Naive thymus-derived CD8-positive, alpha-beta T cell (primary cell): ENCODE data around the gene STEAP3. TPM values are rescaled to one million over a fixed set of nuclear protein-coding genes. Genes with fewer than 3 reads are reported as not detected.

ENCODE experiments used
- ATAC-seq, 2 donors: fragments of 150-1000 bp; cut with Tn5 transposase in 1 of 2; sonication (Bioruptor Pico), chemical (Tn5 transposase) in 1 of 2; 1 replicate in 1 of 2; 2 replicates in 1 of 2; pipeline ENCODE4 v1.10.0; 2021; ENCODE audit warnings: mild to moderate bottlenecking in 2 of 2, moderate library complexity in 2 of 2
- POLR2A ChIA-PET: fragments of 350-600 bp; sonication (Branson Sonifier 250); formaldehyde crosslinking; loops from one replicate; lab custom pipeline; 2021; ENCODE audit warnings: antibody characterized with exemption; lab: Charles Lee
- DNase-seq, 10 donors: peaks; one replicate each; pipeline versions ENCODE4 v3.0.0 to v3.0.0-alpha.2; 2020 to 2022
- H3K27ac Mint-ChIP-seq, 10 donors: one replicate each; pipeline ENCODE4 v1.8.0; 2020 to 2022; ENCODE audit warnings: mild to moderate bottlenecking in 10 of 10, mixed read lengths in 10 of 10, moderate library complexity in 4 of 10, inconsistent platforms in 1 of 10
- H3K27me3 Mint-ChIP-seq, 5 donors: one replicate each; pipeline ENCODE4 v1.8.0; 2021 to 2022; ENCODE audit warnings: mixed read lengths in 5 of 5
- H3K36me3 Mint-ChIP-seq, 3 donors: one replicate each; pipeline ENCODE4 v1.8.0; 2020 to 2022; ENCODE audit warnings: mixed read lengths in 3 of 3, mild to moderate bottlenecking in 2 of 3, inconsistent platforms in 1 of 3
- H3K4me1 Mint-ChIP-seq, 4 donors: one replicate each; pipeline ENCODE4 v1.8.0; 2021 to 2022; ENCODE audit warnings: mixed read lengths in 4 of 4
- H3K4me3 Mint-ChIP-seq, 10 donors: one replicate each; pipeline ENCODE4 v1.8.0; 2020 to 2022; ENCODE audit warnings: mild to moderate bottlenecking in 10 of 10, mixed read lengths in 10 of 10, moderate library complexity in 6 of 10, inconsistent platforms in 1 of 10
- H3K9me3 Mint-ChIP-seq, 9 donors: one replicate each; pipeline ENCODE4 v1.8.0; 2020 to 2022; ENCODE audit warnings: mixed read lengths in 9 of 9, mild to moderate bottlenecking in 3 of 9, inconsistent platforms in 1 of 9, moderate library complexity in 1 of 9
- polyA plus RNA-seq, 3 donors: library from polyadenylated mRNA; unstranded; fragments of 300-500 nt; fragmentation: Illumina TruSeq; gene quantifications; one replicate each; pipeline ENCODE4 v1.2.3, GENCODE V29; 2021
- total RNA-seq, 8 experiments: library from RNA in 2 of 8; stranded (reverse) in 2 of 8; gene quantifications; one replicate each; pipeline ENCODE4 v1.2.3 and lab custom pipeline; 2021 to 2026

Gene STEAP3
- total and polyA plus RNA-seq, 5 experiments from 2014 or later, result 0.24 TPM; not detected in 4

- Mint-ChIP-seq H3K9me3 (no peaks in the 10 kb centered on the region), H3K27me3 (peaks cover 13 to 70% (median 35%) of the 10 kb centered on the region in 5 donors), H3K36me3 (no peaks in the 10 kb centered on the region), H3K4me1 (peaks cover 0 to 12% (median 4%) of the 10 kb centered on the region in 4 donors), H3K4me3 (no peak overlapping the region), H3K27ac (no peak overlapping the region)
- POLR2A ChIA-PET, result no interaction called here
- ATAC-seq, result no peak
- no peak for DNase-seq
These were observed 2.0 kb upstream of the STEAP3 start for GRCh38 chr2:119221609-119222008.

- no peak for DNase-seq
- peaks cover 0 to 12% (median 4%) of the 10 kb centered on the region in 4 donors for H3K4me1 Mint-ChIP-seq
- ATAC-seq, result no peak
- no peaks in the 10 kb centered on the region for H3K9me3 Mint-ChIP-seq
- POLR2A ChIA-PET, result no interaction called here
- H3K27ac Mint-ChIP-seq, result no peak overlapping the region
- no peaks in the 10 kb centered on the region for H3K36me3 Mint-ChIP-seq
- peak overlapping the region in 3 of 10 donors; percentile 26 to 58 (median 40) for H3K4me3 Mint-ChIP-seq
- H3K27me3 Mint-ChIP-seq, result peaks cover 13 to 76% (median 33%) of the 10 kb centered on the region in 5 donors
These were observed 1.4 kb upstream of the STEAP3 start for GRCh38 chr2:119222213-119222612.

- peaks cover 13 to 68% (median 33%) of the 10 kb centered on the region in 5 donors for H3K27me3 Mint-ChIP-seq
- H3K4me1 Mint-ChIP-seq, result peaks cover 0 to 12% (median 4%) of the 10 kb centered on the region in 4 donors
- POLR2A ChIA-PET, result no interaction called here
- no peaks in the 10 kb centered on the region for H3K36me3 Mint-ChIP-seq
- no peak overlapping the region for H3K27ac Mint-ChIP-seq
- ATAC-seq (no peak), DNase-seq (no peak)
- peak overlapping the region in 8 of 10 donors; percentile 31 to 64 (median 59) for H3K4me3 Mint-ChIP-seq
- H3K9me3 Mint-ChIP-seq, result no peaks in the 10 kb centered on the region
These were observed 642 bp upstream of the STEAP3 start for GRCh38 chr2:119222863-119223520.

- H3K36me3 Mint-ChIP-seq, result no peaks in the 10 kb centered on the region
- peak overlapping the region in 4 of 10 donors; percentile 10 to 51 (median 23) for H3K4me3 Mint-ChIP-seq
- H3K4me1 Mint-ChIP-seq, result peaks cover 0 to 12% (median 4%) of the 10 kb centered on the region in 4 donors
- H3K9me3 Mint-ChIP-seq, result no peaks in the 10 kb centered on the region
- POLR2A ChIA-PET, result no interaction called here
- no peak for ATAC-seq
- peaks cover 13 to 60% (median 36%) of the 10 kb centered on the region in 5 donors for H3K27me3 Mint-ChIP-seq
- no peak for DNase-seq
- H3K27ac Mint-ChIP-seq, result no peak overlapping the region
These were observed 914 bp downstream of the STEAP3 start for GRCh38 chr2:119224391-119225104.

GRCh38 chr2:119225105-119225865 is 1.7 kb downstream of the STEAP3 start:
- ATAC-seq (no peak), DNase-seq (no peak)
- Mint-ChIP-seq H3K4me1 (peaks cover 0 to 12% (median 4%) of the 10 kb centered on the region in 4 donors), H3K27ac (no peak overlapping the region), H3K27me3 (peaks cover 13 to 53% (median 36%) of the 10 kb centered on the region in 5 donors), H3K9me3 (no peaks in the 10 kb centered on the region), H3K36me3 (no peaks in the 10 kb centered on the region), H3K4me3 (peak overlapping the region in 1 of 10 donors; percentile 58)
- POLR2A ChIA-PET, result no interaction called here

- POLR2A ChIA-PET, result no interaction called here
- H3K4me1 Mint-ChIP-seq, result peaks cover 0 to 12% (median 4%) of the 10 kb centered on the region in 4 donors
- no peak overlapping the region for H3K27ac Mint-ChIP-seq
- H3K36me3 Mint-ChIP-seq, result no peaks in the 10 kb centered on the region
- no peak overlapping the region for H3K4me3 Mint-ChIP-seq
- no peaks in the 10 kb centered on the region for H3K9me3 Mint-ChIP-seq
- DNase-seq (no peak), ATAC-seq (no peak)
- H3K27me3 Mint-ChIP-seq, result peaks cover 9 to 46% (median 30%) of the 10 kb centered on the region in 5 donors
These were observed 2.3 kb downstream of the STEAP3 start for GRCh38 chr2:119225926-119226325.

- Mint-ChIP-seq H3K36me3 (no peaks in the 10 kb centered on the region), H3K4me1 (peaks cover 0 to 9% (median 2%) of the 10 kb centered on the region in 4 donors)
These were observed 3.7 kb downstream of the STEAP3 start for GRCh38 chr2:119227346-119227745.

GRCh38 chr2:119228136-119228535 is 4.5 kb downstream of the STEAP3 start:
- H3K9me3 Mint-ChIP-seq, result no peaks in the 10 kb centered on the region
- H3K27me3 Mint-ChIP-seq, result peaks cover 0 to 24% (median 12%) of the 10 kb centered on the region in 5 donors
- POLR2A ChIA-PET, result no interaction called here
- DNase-seq, result no peak
- H3K27ac Mint-ChIP-seq, result no peak overlapping the region
- H3K4me3 Mint-ChIP-seq, result no peak overlapping the region
- no peaks in the 10 kb centered on the region for H3K36me3 Mint-ChIP-seq
- H3K4me1 Mint-ChIP-seq, result peaks cover 0 to 2% (median under 1%) of the 10 kb centered on the region in 4 donors
- no peak for ATAC-seq

More at GRCh38 chr2:119227346-119227745, 3.7 kb downstream of the STEAP3 start:
- Mint-ChIP-seq H3K9me3 (no peaks in the 10 kb centered on the region), H3K27me3 (peaks cover under 1 to 32% (median 18%) of the 10 kb centered on the region in 5 donors), H3K27ac (no peak overlapping the region), H3K4me3 (no peak overlapping the region)
- DNase-seq (no peak), ATAC-seq (no peak)
- POLR2A ChIA-PET, result no interaction called here

GRCh38 chr2:119228964-119229363 is 5.3 kb downstream of the STEAP3 start:
- POLR2A ChIA-PET, result no interaction called here
- no peaks in the 10 kb centered on the region for H3K4me1 Mint-ChIP-seq
- H3K4me3 Mint-ChIP-seq, result no peak overlapping the region
- DNase-seq, result no peak
- H3K27ac Mint-ChIP-seq, result no peak overlapping the region
- peaks cover 0 to 22% (median 12%) of the 10 kb centered on the region in 5 donors for H3K27me3 Mint-ChIP-seq
- no peaks in the 10 kb centered on the region for H3K36me3 Mint-ChIP-seq
- no peak for ATAC-seq
- no peaks in the 10 kb centered on the region for H3K9me3 Mint-ChIP-seq

- Mint-ChIP-seq H3K27me3 (peaks cover 0 to 22% (median 12%) of the 10 kb centered on the region in 5 donors), H3K4me3 (no peak overlapping the region)
These were observed 6.1 kb downstream of the STEAP3 start for GRCh38 chr2:119229716-119230115.

GRCh38 chr2:119230219-119231185 is 6.9 kb downstream of the STEAP3 start:
- POLR2A ChIA-PET, result no interaction called here
- peaks cover 0 to 18% (median 7%) of the 10 kb centered on the region in 5 donors for H3K27me3 Mint-ChIP-seq
- H3K4me3 Mint-ChIP-seq, result no peak overlapping the region
- no peak for DNase-seq
- no peaks in the 10 kb centered on the region for H3K36me3 Mint-ChIP-seq
- H3K4me1 Mint-ChIP-seq, result no peaks in the 10 kb centered on the region
- ATAC-seq, result no peak
- H3K27ac Mint-ChIP-seq, result no peak overlapping the region
- no peaks in the 10 kb centered on the region for H3K9me3 Mint-ChIP-seq

More at GRCh38 chr2:119229716-119230115, 6.1 kb downstream of the STEAP3 start:
- POLR2A ChIA-PET, result no interaction called here
- Mint-ChIP-seq H3K4me1 (no peaks in the 10 kb centered on the region), H3K36me3 (no peaks in the 10 kb centered on the region), H3K27ac (no peak overlapping the region), H3K9me3 (no peaks in the 10 kb centered on the region)
- no peak for DNase-seq
- ATAC-seq, result no peak
